Heart left ventricle (tissue), 13 donors: ENCODE results near the gene WDR62.

Experiments
- POLR2A ChIP-seq, 2 donors: fragments of 450-650 bp; IDR thresholded peaks; one replicate each; pipeline ENCODE4 v1.6.1; 2017; ENCODE audit warnings: antibody characterized with exemption in 2 of 2, mild to moderate bottlenecking in 2 of 2, moderate library complexity in 2 of 2
- TF ChIP-seq, protein P1 (sequence below), 12 donors: fragments of 200-600 bp; sonication (generic) in 4 of 12; IDR thresholded peaks; one replicate each; pipeline versions ENCODE4 v1.5.0 to v1.8.0; 2018 to 2022; ENCODE audit warnings: antibody characterized with exemption in 12 of 12, mild to moderate bottlenecking in 5 of 12
- donor health status: ischemic (EF 13 %, LVEDD 7.1; RV severe dilation, severe dysfunction).
- donor health status: DM: no; HTN: yes; CAD: no.
- donor health status: DM: no; HTN: no; CAD: no.
- donor health status: ischemic (EF 25% LVEDD 6.9; RV normal size, moderate dysfunction).
- donor health status: ischemic (EF 25% LVEDD 5.7; RV mildly dilated, moderate dysfunction).
- donor health status: ischemic (EF 35%, LVEDD 5.7; RV mildly dilated, moderate dysfunction).
- donor health status: nonischemic (EF 11% LVEDD 7.7; RV severe dilation, severe dysfunction).
- donor health status: DM: yes; HTN: yes; CAD: no.
- donor health status: PGD.
- donor health status: ischemic (EF 29% LVEDD 5.4; RV normal size, mild dysfunction).
- donor health status: nonischemic (EF 23%, LVEDD 6.1; RV moderate dilation, normal function).

DNA sequence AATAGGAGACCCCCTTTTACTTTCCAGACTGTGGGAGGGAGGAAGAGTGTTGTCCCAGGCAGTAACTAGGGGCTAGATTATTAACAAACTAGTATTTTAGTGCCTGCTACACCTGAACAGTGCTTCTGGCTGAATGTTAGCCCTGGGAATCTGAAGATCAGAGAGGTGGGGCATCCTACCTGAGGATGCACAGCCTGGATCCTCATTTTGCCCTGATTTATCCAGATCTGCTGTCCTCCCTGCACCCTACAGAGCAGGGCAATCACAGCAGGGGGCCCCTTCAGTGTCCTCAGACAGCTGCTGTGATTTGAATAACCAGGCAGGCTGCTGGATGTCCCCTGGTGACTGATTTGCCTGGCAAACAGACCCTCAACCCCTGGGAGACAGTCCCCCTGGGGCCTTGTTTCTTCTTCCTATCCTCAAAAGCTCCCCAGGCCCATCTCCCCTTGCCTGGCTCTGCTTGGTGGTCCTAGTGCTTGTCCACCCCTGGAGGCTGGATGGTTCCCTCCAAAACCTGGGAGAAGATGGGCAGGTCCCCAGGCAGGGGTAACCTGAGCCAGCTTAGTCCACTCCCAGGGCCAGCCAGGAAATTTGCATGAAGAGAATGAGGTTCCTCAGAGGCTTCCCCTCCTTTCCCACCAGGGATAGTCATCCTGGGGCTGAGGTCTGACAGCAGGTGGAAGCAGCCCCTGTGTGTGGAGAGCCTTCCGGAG, 55.9 kb downstream of the WDR62 start, which contains the start of gene OVOL3:
- TF ChIP-seq, protein P1, sequence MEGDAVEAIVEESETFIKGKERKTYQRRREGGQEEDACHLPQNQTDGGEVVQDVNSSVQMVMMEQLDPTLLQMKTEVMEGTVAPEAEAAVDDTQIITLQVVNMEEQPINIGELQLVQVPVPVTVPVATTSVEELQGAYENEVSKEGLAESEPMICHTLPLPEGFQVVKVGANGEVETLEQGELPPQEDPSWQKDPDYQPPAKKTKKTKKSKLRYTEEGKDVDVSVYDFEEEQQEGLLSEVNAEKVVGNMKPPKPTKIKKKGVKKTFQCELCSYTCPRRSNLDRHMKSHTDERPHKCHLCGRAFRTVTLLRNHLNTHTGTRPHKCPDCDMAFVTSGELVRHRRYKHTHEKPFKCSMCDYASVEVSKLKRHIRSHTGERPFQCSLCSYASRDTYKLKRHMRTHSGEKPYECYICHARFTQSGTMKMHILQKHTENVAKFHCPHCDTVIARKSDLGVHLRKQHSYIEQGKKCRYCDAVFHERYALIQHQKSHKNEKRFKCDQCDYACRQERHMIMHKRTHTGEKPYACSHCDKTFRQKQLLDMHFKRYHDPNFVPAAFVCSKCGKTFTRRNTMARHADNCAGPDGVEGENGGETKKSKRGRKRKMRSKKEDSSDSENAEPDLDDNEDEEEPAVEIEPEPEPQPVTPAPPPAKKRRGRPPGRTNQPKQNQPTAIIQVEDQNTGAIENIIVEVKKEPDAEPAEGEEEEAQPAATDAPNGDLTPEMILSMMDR (IDR thresholded peaks at IDR 0.05), result no peak
- TF ChIP-seq POLR2A (IDR thresholded peaks at IDR 0.05), result no peak
